Astrocyte of the spinal cord (primary cell): ENCODE results near the gene RGS6.

Source experiments
- DNase-seq: peaks from one replicate; pipeline ENCODE4 v3.0.0; 2011; ENCODE audit warnings: low read depth, low spot score
- H3K4me3 ChIP-seq: 2 replicates; pipeline ENCODE4 v1.5.1; 2011; ENCODE audit warnings: low read depth, mild to moderate bottlenecking, low read length, moderate library complexity
- CTCF ChIP-seq: IDR thresholded peaks from 2 replicates; pipeline ENCODE4 v1.5.1; 2012; ENCODE audit warnings: low read depth, mild to moderate bottlenecking, low read length, inconsistent platforms
- in situ Hi-C: cut with HindIII; loops from 2 replicates; pipeline ENCODE4 v1.10.0; 2017; ENCODE audit warnings: low sequenced_read_pairs

The RGS6 gene

GRCh38 chr14:72583316-72584272, 651.4 kb downstream of the RGS6 start:
- in situ Hi-C loops = no loop called here
- H3K4me3 ChIP-seq = no peak overlapping the region
- no peak for DNase-seq

DNA sequence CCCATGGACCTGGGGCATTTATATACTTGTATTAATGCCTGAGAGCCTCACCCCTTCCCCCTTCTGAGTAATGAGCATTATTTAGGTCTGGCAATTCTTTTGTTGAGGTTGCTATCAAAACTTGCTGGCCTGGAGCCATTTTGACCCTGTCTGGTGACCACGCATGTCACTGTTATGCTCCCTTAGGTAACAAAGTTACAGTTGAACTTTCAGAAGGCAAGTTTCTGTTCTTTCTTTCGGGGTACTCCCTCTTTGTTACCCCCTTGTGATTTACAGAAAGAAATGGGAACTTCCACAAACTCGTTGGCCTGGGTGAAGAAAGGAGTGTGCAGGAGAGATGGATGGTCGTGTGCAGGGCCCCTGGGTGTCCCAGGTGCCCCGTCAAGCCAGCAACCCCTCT, 656.3 kb downstream of the RGS6 start:
- in situ Hi-C loops = no loop called here
- TF ChIP-seq CTCF = no peak
- DNase-seq = no peak
- H3K4me3 ChIP-seq = no peak overlapping the region

More at GRCh38 chr14:72583316-72584272, 651.4 kb downstream of the RGS6 start:
- no peak for TF ChIP-seq CTCF

GRCh38 chr14:72589652-72590051, 657.4 kb downstream of the RGS6 start:
- H3K4me3 ChIP-seq = no peak overlapping the region
- TF ChIP-seq CTCF = no peak
- no peak for DNase-seq
- in situ Hi-C loops = no loop called here

DNA sequence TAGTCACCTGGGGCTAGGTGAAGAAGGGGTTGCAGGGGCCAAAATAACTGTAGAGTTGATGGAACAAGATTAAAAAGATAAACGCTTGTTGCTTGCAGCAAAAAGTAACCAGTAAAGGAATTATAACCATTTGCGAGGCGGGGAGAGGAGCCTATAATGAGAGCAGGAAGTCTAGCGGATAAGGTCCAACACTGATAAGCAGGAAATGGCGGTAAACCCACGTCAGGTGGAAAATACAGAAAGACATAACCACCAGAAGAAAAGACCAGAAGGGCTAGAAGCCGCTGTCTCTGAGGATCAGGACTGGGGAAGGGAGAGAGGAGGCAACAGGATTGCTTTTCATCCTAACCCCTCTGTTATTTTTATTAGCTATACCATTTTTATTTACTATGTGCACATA, 658.3 kb downstream of the RGS6 start:
- no peak for DNase-seq
- TF ChIP-seq CTCF = no peak
- H3K4me3 ChIP-seq = no peak overlapping the region
- in situ Hi-C loops = no loop called here

GRCh38 chr14:72591391-72591790, 659.2 kb downstream of the RGS6 start:
- in situ Hi-C loops = no loop called here
- TF ChIP-seq CTCF = no peak
- DNase-seq = no peak
- H3K4me3 ChIP-seq = no peak overlapping the region

DNA sequence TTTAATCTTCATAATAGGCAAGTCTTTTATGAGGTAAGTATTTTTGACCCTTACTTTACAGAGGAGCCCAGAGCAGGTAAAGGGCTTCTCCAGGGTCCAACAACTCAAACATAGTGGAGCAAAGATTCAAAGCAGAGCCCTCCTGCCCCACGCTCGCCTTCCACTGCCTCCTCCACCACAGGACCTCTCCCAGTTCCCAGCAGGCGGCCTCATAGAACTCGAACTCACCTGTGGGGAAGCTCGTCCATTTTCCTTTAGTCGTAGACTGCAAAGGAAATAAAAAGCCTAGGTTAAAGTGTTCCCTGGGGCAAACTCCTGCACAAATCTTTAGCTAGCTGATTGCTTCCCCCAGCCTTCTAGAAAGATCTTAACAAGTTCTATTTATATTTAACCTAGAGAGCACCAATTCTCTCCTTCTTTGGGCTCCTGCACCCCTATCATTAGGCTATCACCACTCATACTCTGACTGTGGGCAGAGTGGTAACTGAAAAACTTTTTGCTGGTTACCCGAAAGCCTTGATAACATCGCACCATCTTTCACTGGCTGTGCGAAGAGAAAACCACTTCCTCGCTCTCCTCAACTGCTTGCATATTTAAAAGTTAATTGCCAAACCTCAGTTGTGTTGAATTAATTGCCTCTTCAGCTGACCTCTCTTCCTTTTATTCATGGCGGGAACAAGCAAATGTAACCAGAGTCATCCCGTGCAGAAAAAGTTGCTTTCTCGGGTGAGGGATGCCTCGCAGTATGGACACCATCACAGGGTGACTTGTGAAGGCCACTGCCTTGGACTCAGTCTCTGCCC, 662.1 kb downstream of the RGS6 start:
- H3K4me3 ChIP-seq = no peak overlapping the region
- no peak for DNase-seq
- TF ChIP-seq CTCF = no peak
- in situ Hi-C loops = no loop called here
